GM12878 (cell line): ENCODE data around the gene MPEG1. TPM values are rescaled to one million over a fixed set of nuclear protein-coding genes. Genes with fewer than 3 reads are reported as not detected.

Experiments
- BHLHE40 ChIP-seq, 2 experiments: fragments of 450-650 bp in 1 of 2; IDR thresholded peaks; 2 replicates each; pipeline ENCODE4 v1.6.1; 2011 to 2017; ENCODE audit warnings: low read depth in 2 of 2, borderline replicate concordance in 1 of 2, improper control_type of control experiment in 1 of 2, low read length in 1 of 2, mild to moderate bottlenecking in 1 of 2
- BRCA1 ChIP-seq: IDR thresholded peaks from 2 replicates; pipeline ENCODE4 v1.6.1; 2011; ENCODE audit warnings: low read depth, low read length, improper control_type of control experiment
- CBFB ChIP-seq: IDR thresholded peaks from 2 replicates; pipeline ENCODE4 v1.6.1; 2016; ENCODE audit warnings: antibody characterized with exemption, low read depth
- CBX5 ChIP-seq: sonication (generic); IDR thresholded peaks from 2 replicates; pipeline ENCODE4 v1.6.1; 2016; ENCODE audit warnings: low read depth, moderate library complexity, mild to moderate bottlenecking, inconsistent platforms
- CHD2 ChIP-seq: IDR thresholded peaks from 2 replicates; pipeline ENCODE4 v1.6.1; 2011; ENCODE audit warnings: low read depth, low read length, improper control_type of control experiment, borderline replicate concordance
- GATAD2B ChIP-seq: fragments of 450-650 bp; conservative IDR thresholded peaks from 2 replicates; pipeline ENCODE4 v1.6.1; 2017; ENCODE audit warnings: low read depth, mild to moderate bottlenecking, moderate library complexity
- HCFC1 ChIP-seq: fragments of 150-350 bp; IDR thresholded peaks from 2 replicates; pipeline ENCODE4 v1.6.1; 2014; ENCODE audit warnings: low read length
- HDAC2 ChIP-seq: fragments of 200-600 bp; sonication (generic); IDR thresholded peaks from 2 replicates; pipeline ENCODE4 v1.6.1; 2017
- JUND ChIP-seq: IDR thresholded peaks from 2 replicates; pipeline ENCODE4 v1.6.1; 2012; ENCODE audit warnings: low read depth, mild to moderate bottlenecking, low read length, improper control_type of control experiment, moderate library complexity
- LARP7 ChIP-seq: fragments of 450-650 bp; IDR thresholded peaks from 2 replicates; pipeline ENCODE4 v1.6.1; 2017; ENCODE audit warnings: mild to moderate bottlenecking
- MTA2 ChIP-seq: fragments of 450-650 bp; IDR thresholded peaks from 2 replicates; pipeline ENCODE4 v1.6.1; 2016; ENCODE audit warnings: low read depth, mild to moderate bottlenecking, moderate library complexity
- NR2C2 ChIP-seq: IDR thresholded peaks from 2 replicates; pipeline ENCODE4 v1.6.1; 2011; ENCODE audit warnings: borderline replicate concordance, low read depth; ENCODE audit not compliant: control insufficient read depth, insufficient read length
- NR2F1 ChIP-seq: fragments of 450-650 bp; conservative IDR thresholded peaks from 2 replicates; pipeline ENCODE4 v1.6.1; 2017; ENCODE audit warnings: mild to moderate bottlenecking
- PAX8 ChIP-seq: fragments of 450-650 bp; IDR thresholded peaks from 2 replicates; pipeline ENCODE4 v1.6.1; 2017; ENCODE audit warnings: mild to moderate bottlenecking, moderate library complexity
- POLR2A ChIP-seq: IDR thresholded peaks from 2 replicates; pipeline ENCODE4 v1.6.1; 2011; ENCODE audit warnings: low read depth, mild to moderate bottlenecking, low read length
- RAD21 ChIP-seq: IDR thresholded peaks from 2 replicates; pipeline ENCODE4 v1.6.1; 2011; ENCODE audit warnings: mild to moderate bottlenecking, low read depth, low read length, moderate library complexity; ENCODE audit not compliant: insufficient read depth
- RELA ChIP-seq: fragments of 450-650 bp; IDR thresholded peaks from 2 replicates; pipeline ENCODE4 v1.8.0; 2014; ENCODE audit warnings: borderline replicate concordance; ENCODE audit not compliant: partially characterized antibody
- RFX5 ChIP-seq: IDR thresholded peaks from 2 replicates; pipeline ENCODE4 v1.6.1; 2011; ENCODE audit warnings: low read depth, low read length, improper control_type of control experiment
- SIN3A ChIP-seq: IDR thresholded peaks from 2 replicates; pipeline ENCODE4 v1.6.1; 2012; ENCODE audit warnings: low read depth, low read length, improper control_type of control experiment
- YY1 ChIP-seq: IDR thresholded peaks from 2 replicates; pipeline ENCODE4 v1.6.1; 2011; ENCODE audit warnings: low read depth, mild to moderate bottlenecking, low read length
- ZNF207 ChIP-seq: fragments of 450-650 bp; IDR thresholded peaks from 2 replicates; pipeline ENCODE4 v1.6.1; 2014; ENCODE audit warnings: antibody characterized with exemption, mild to moderate bottlenecking, borderline replicate concordance
- ZSCAN29 ChIP-seq: fragments of 450-650 bp; IDR thresholded peaks from 2 replicates; pipeline ENCODE4 v1.6.1; 2017; ENCODE audit warnings: mild to moderate bottlenecking, moderate library complexity
- polyA plus RNA-seq, 11 experiments: library from polyadenylated mRNA; depleted of rRNA in 4 of 11; unstranded in 6 of 11; stranded (reverse) in 5 of 11; fragments of >200 nt; fragmentation: Nextera tagmentation in 4 of 11; fragmentation: Illumina TruSeq in 1 of 11; extraction: Ambion mirVana in 4 of 11; extraction: Trizol in 1 of 11; gene quantifications; 1 replicate in 1 of 11; 2 replicates in 10 of 11; pipeline versions ENCODE4 v1.2.1 to v1.2.3, GENCODE V29; 2011 to 2016; ENCODE audit warnings: inconsistent platforms in 2 of 11, missing spikeins in 2 of 11, low read depth in 1 of 11
- total RNA-seq, 4 experiments: library from RNA; depleted of rRNA in 3 of 4; stranded (reverse); fragments of >200 nt in 3 of 4; fragmentation: Illumina TruSeq in 1 of 4; extraction: Trizol in 1 of 4; gene quantifications; 2 replicates each; pipeline versions ENCODE4 v1.2.1 to v1.2.3, GENCODE V29; 2013 to 2021
- TF ChIP-seq, protein P1 (sequence below): fragments of 450-650 bp; IDR thresholded peaks from 2 replicates; pipeline ENCODE4 v1.6.1; 2017; ENCODE audit warnings: mild to moderate bottlenecking, moderate library complexity
- TF ChIP-seq, protein P2 (sequence below): fragments of 450-650 bp; formaldehyde crosslinking; IDR thresholded peaks from 2 replicates; pipeline ENCODE4 v1.4.0; 2022; ENCODE audit warnings: mild to moderate bottlenecking, moderate library complexity

Gene MPEG1
- total and polyA plus RNA-seq, 10 of the 15 experiments (the other 5 are each of a cell fraction or from before 2014, with no cell fraction given): 1.3 to 15.6 (median 11.7) TPM; not detected in 1

DNA sequence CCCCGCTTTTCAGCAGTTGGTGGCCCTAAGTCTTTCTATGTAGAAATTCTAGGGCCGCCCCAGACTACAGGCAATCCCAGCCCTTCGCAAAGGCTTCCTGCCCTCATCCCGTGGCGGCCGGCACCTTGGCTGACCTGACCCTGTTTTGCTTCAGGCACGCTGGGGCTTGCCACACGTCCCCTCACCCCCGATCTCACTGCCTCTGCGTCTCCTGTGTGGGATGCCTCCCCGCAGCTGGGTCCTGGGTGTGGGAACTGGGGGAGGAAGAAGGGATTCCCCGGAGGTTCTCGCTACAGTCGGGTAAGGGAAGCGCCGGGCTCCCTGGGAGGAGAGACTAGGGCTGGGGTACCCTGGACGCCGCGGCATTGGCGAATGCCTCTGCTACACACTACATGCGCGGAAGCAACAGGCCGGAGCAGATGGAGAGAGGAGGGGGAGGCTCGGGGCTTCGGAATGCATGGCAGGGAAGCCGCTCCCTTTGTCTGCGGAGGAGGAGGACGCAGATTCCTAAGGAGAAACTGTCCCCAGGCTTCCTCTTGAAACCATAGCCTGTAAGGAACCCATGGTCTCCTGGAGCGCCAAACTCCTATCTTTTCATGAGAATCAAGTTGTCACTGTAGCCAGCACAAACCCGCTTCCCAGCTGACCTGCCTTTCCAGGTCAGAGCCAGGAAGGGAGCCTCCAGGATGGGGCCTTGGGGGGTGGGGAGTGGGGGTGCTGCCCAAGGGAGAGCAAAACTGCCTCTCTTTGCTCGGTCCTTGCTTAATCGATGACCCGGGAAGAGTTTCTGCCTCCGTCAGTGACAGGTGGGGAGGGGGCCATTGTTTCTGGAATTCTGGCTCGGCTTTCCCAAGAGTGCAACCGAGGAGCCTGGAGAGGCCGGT lies 39.4 kb downstream of the MPEG1 start (continued):
- TF ChIP-seq, protein P1, sequence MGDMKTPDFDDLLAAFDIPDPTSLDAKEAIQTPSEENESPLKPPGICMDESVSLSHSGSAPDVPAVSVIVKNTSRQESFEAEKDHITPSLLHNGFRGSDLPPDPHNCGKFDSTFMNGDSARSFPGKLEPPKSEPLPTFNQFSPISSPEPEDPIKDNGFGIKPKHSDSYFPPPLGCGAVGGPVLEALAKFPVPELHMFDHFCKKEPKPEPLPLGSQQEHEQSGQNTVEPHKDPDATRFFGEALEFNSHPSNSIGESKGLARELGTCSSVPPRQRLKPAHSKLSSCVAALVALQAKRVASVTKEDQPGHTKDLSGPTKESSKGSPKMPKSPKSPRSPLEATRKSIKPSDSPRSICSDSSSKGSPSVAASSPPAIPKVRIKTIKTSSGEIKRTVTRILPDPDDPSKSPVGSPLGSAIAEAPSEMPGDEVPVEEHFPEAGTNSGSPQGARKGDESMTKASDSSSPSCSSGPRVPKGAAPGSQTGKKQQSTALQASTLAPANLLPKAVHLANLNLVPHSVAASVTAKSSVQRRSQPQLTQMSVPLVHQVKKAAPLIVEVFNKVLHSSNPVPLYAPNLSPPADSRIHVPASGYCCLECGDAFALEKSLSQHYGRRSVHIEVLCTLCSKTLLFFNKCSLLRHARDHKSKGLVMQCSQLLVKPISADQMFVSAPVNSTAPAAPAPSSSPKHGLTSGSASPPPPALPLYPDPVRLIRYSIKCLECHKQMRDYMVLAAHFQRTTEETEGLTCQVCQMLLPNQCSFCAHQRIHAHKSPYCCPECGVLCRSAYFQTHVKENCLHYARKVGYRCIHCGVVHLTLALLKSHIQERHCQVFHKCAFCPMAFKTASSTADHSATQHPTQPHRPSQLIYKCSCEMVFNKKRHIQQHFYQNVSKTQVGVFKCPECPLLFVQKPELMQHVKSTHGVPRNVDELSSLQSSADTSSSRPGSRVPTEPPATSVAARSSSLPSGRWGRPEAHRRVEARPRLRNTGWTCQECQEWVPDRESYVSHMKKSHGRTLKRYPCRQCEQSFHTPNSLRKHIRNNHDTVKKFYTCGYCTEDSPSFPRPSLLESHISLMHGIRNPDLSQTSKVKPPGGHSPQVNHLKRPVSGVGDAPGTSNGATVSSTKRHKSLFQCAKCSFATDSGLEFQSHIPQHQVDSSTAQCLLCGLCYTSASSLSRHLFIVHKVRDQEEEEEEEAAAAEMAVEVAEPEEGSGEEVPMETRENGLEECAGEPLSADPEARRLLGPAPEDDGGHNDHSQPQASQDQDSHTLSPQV: no peak
- TF ChIP-seq CBFB (peak; percentile 5; the same call in 1 of the 2 replicates), BRCA1 (no peak), BHLHE40 (IDR thresholded peaks at IDR 0.05; ENCODE audit: borderline replicate concordance in 1 of 2, low read depth in 2 of 2, low read length in 1 of 2) (0 out of 4 replicates have a peak, but pooled peaks of 1 of the 2 experiments have one; percentile 20), SIN3A (no peak), CBX5 (no peak), NR2C2 (no peak), HCFC1 (no peak), MTA2 (no peak; the same call in 1 of the 2 replicates), CHD2 (no peak), LARP7 (0 out of 2 replicates have a peak, but pooled peaks have one; percentile 24), POLR2A (peak; percentile 40), JUND (no peak), ZSCAN29 (no peak), YY1 (peak; percentile 30; the same call in 1 of the 2 replicates), RAD21 (no peak), PAX8 (no peak), NR2F1 (no peak), ZNF207 (no peak), RFX5 (no peak), GATAD2B (no peak), HDAC2 (no peak), RELA (peak; percentile 52)
- TF ChIP-seq, protein P2, sequence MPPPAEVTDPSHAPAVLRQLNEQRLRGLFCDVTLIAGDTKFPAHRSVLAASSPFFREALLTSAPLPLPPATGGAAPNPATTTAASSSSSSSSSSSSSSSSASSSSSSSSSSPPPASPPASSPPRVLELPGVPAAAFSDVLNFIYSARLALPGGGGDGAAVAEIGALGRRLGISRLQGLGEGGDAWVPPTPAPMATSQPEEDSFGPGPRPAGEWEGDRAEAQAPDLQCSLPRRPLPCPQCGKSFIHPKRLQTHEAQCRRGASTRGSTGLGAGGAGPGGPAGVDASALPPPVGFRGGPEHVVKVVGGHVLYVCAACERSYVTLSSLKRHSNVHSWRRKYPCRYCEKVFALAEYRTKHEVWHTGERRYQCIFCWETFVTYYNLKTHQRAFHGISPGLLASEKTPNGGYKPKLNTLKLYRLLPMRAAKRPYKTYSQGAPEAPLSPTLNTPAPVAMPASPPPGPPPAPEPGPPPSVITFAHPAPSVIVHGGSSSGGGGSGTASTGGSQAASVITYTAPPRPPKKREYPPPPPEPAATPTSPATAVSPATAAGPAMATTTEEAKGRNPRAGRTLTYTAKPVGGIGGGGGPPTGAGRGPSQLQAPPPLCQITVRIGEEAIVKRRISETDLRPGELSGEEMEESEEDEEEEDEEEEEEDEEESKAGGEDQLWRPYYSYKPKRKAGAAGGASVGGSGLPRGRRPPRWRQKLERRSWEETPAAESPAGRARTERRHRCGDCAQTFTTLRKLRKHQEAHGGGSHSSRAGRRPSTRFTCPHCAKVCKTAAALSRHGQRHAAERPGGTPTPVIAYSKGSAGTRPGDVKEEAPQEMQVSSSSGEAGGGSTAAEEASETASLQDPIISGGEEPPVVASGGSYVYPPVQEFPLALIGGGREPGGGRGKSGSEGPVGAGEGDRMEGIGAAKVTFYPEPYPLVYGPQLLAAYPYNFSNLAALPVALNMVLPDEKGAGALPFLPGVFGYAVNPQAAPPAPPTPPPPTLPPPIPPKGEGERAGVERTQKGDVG (CRISPR knock-in tag): no peak
